Activated CD4-positive, alpha-beta T cell treated with anti-CD3 and anti-CD28 coated beads, Interleukin-2, Interleukin-6, amounts not matched to agents 100 ng/mL and 50 ng/mL, durations not matched to agents 16 hours and 8 hours (primary cell): Measurements from ENCODE around the gene H2AZ1.
"Not testable (repeated sequence)": the region's sequence is repeated elsewhere in the genome, so short reads cannot be mapped to it uniquely, and the experiment has no call there.

Source experiments
- DNase-seq: peaks from one replicate; pipeline ENCODE4 v3.0.0-alpha.2; 2020

Gene H2AZ1

DNA sequence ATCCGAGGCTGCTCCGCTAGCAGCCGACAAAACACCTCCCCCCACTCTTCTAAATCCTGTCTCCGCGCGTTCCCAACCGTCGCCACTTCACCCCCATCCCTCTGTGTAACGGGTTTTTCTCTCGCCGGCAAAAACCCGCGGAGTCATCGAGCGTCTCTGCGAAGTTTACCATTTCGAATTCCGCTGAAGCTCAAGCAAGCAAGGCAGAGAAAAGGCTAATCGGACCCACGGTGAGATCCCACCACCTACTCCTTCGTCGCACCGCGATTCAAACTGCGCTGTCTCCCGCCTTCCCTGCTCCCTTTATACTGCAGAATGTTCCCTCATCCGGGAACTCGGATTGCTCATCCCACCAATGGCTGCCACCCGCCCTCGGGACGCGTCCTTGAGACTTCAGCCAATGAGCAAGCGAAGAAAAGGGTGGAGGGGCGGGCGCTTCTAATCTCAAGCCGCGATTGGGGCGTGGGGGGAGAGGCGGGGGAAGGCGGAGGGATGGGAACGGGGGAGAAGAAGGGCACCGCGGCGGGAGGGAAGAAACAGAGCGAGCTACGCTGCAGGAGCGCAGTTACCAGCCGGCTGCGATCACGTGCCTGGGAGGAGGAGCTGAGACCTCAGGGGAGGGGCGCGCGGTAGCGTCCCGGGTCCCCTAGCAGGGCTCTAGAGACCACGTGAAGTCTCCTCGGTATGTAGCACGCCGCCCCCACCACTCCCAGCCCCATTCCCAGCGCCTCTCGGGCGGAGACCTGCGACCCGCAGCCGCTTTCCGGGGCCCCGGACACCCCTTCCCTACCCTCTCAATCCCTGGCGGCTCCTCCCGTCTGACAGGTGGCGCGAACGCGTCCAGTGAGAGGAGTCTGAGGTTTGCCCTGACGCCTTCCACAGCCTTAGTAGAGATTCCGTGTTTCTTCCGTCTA lies at the start of gene H2AZ1:
Gene H2AZ1, minus strand, starts transcription at position 277 of the 914 bp plus-strand sequence. Its CDS starts 105 bp downstream, at position 172.
- peak; percentile 99 for DNase-seq

DNA sequence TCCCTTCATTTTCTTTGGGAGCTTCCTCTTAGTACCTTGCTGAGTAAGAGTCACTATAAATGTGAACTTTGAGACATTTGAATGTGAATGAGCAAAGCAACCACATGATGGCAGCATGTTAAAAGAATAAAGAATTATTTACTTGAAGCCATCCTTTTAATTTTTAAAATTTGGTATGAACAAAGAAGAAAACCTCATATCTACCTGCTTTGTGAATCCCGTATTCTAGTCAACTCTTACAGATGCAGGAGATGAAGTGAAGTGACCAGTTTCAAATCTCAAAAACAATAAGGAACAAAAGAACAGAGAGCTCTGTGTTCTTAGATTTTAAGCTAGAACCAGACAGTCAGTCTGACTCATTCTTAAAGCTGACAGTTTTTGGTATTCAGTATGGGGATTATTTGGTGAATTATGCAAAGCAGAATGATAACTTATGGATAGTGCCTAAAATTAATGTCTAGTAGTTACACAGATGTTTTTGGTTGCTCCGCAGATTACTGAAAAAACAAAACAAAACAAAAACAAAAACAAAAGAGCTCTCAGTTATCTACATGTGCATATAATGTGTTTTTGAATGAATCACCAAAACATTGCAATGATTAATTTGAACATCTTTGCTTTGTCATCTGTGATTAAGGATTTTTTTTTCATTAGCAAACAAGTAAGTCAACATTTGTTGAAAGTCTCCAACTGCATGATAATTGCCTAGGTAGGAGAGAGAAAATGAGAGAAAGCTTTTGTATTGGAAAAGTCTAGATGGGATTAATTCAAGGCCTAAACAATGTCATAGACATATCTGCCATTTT lies 48.2 kb upstream of the H2AZ1 start:
- peak; percentile 7 for DNase-seq

GRCh38 chr4:99991741-99992140 lies 41.7 kb upstream of the H2AZ1 start:
- no peak for DNase-seq

DNA sequence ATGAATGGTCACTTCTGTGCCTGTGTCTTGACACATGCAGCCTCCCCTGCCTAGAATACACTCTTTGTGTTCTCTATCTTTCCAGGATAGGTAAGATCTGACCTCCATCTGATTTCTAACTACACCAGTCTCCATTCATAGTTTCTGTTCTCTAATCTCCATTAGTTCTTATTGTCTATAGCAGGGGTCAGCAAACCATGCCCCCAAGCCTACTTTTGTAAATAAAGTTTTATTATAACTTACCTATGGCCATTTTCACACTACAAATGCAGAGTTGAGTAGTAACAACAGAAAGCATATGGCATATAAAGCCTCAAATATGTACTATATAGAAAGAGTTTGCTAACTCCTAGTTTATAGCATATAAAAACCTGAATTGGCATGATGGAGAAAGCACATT lies 37.6 kb upstream of the H2AZ1 start:
- DNase-seq, result no peak

GRCh38 chr4:99986792-99987191 lies 36.7 kb upstream of the H2AZ1 start:
- DNase-seq, result no peak

DNA sequence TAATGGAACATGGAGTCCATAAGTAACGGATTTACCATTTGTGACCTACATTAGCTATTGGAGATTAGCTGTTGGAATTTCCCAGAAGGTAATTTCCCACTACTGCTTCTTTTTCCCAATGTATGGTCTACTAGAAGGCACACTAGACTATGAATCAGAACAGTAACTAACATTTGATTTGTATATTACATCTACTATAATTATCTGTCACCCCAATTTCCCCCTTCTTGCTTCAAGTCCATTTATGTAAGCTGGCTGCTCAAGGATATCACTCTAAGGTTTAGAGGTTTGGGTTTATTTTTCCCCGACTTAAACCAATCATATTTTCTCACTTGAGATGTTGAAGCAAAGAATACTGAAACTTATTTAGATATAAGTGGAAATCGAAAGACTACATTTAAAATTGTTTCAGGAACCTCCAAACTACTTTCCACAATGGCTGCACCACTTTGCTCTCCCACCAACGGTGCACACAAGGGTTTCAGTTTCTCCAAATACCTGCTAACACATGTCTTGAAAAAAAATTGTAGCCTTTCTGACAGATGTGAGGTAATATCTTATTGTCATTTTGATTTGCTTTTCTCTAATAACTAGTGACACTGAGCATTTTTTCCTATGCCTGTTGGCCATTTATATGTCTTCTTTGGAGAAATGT lies 33.3 kb upstream of the H2AZ1 start:
- no peak for DNase-seq

GRCh38 chr4:99979872-99980271 lies 29.8 kb upstream of the H2AZ1 start:
- no peak for DNase-seq

DNA sequence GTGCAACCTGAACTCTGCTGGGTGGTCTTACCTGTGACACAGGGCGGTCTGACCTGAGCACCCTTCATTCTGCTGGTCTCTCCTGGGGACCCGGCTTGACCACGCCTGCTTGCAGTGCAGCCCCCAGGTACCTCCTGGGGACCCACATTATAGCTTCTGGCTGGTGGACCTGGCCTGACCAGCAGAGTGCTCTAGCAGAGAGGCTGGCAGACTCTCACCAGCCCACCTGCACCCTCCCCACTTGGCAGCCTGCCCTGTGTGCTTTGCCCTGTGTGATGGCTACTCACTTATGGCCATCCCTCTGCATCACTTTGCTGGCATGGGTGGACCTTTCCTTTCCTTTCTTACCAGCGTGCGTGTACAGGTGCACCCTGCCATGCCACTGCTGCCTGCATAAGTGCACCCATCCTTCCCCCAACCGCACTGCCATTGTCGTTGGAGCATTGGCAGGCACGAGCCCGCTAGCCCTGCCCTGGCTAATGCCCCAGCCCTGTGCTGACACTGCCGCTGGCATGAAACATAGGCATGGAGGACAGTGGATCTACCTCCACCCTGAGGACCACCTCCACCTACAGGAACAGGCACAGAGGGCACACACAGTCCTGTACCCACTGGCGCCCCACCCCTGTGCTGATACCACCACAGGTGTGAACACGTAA lies 21.5 kb upstream of the H2AZ1 start:
- no peak for DNase-seq

DNA sequence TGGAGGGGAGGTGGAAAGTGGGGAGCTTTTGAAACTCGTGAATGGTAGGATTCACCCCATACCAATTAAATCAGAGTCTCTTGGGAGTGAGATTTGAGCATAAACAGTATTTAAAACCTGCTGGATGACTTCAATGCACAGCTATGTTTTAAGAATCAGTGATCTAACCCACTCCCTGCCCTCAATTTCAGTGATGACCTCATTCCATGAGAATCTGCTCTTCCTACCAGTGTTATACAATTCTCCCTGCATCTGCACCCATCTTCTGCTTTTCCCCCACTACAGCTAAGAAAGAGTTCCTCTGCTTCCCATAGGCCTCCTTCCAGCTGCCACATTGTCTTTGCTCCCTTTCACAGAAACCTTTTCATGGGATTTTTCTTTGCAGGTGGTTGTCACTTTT lies 18.3 kb upstream of the H2AZ1 start:
- no peak for DNase-seq

GRCh38 chr4:99966692-99967091 lies 16.6 kb upstream of the H2AZ1 start:
- DNase-seq, result no peak

- no peak for DNase-seq
Measured at GRCh38 chr4:99965674-99966350, 15.7 kb upstream of the H2AZ1 start.

DNA sequence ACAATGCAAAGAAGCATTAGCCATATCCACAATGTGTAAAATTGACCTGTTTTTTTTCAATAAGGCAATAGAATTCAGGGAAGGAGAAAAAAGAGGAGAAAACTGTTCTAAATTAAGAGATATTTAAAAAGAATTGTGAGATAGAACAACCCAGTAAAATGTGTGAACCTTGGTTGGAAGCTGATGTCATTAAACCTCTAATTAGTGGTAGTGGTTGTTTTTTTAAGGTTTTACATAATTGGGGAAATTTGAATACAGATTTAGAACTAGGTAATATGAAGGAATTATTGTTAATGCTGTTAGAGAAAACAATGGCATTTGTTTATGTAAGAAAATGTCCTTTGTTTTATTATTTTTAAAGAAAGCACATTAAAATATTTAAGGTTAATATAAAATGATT lies 15.1 kb upstream of the H2AZ1 start:
- DNase-seq, result no peak

DNA sequence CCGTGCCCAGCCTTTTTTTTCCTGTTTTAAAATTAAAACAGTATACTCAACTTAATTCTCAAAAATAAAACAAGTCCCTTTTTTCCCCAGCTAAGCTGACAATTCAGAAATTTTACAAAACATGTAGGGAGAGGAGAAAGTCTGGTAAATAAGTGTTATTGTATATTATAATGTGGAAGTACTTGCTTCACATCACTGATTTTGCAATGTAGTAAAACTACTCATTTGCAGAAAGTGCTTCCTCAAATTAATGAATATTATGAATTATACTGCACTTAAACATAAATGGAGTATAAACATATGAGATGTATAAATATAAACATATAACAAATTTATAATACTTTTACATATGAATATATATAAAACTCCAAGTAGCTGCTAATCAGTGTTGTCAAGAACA lies 11.6 kb upstream of the H2AZ1 start:
- no peak for DNase-seq

DNA sequence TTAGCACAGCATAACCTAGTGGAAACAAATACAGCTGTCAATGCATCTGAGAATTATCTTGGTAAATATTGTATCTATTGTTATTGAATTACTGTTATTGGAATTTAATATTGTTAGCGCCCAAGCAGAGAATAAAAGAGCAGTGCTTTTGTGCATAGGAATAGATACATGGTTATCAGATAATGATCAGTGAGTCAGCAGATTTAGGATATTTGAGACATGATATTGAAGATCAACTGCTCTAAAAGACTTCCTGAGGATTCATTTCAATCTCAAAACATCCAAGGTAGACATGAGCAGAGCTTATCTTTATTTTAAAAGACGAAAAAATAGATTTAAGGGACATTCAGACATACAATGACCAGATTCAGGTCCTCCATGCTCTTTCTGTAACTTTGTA lies 10.6 kb upstream of the H2AZ1 start:
- DNase-seq, result no peak

GRCh38 chr4:99958207-99958606 lies 8.1 kb upstream of the H2AZ1 start:
- not testable (repeated sequence) for DNase-seq

GRCh38 chr4:99950913-99951254 lies 809 bp upstream of the H2AZ1 start:
- peak; percentile 15 for DNase-seq

- DNase-seq, result peak; percentile 95
Measured at GRCh38 chr4:99949034-99949998, 759 bp downstream of the H2AZ1 start.

DNA sequence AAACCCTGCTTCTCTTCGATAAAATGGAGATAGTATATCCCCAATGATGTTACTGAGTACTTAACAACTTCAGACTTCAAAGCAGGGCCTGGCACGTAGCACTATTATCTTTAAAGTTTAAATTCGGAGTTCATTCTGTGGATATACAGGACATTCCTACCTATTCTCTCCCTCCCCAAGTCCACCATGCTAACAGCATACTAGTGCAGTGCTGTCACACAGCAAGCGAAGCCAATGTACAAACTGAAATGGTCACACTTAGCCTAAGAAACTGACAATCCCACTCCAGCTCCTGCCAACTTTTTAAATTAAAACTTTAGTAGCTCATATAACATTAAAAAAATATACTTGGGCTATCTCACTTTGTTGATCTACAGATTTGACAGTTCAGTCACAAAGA lies 2.5 kb downstream of the H2AZ1 start:
- DNase-seq, result no peak

GRCh38 chr4:99947190-99947578 lies 2.9 kb downstream of the H2AZ1 start:
- no peak for DNase-seq

GRCh38 chr4:99946356-99947189 lies 3.5 kb downstream of the H2AZ1 start, which contains the start of gene DNAJB14:
TSS of gene DNAJB14 (minus strand) at chr4:99946618. CDS start at chr4:99946571, 47 bp downstream.
- DNase-seq, result peak; percentile 88
